Activated CD4-positive, alpha-beta T cell treated with anti-CD3 and anti-CD28 coated beads, Interleukin-2, amount 50 U/mL, for 24 hours (primary cell): ENCODE measurements around the gene HSPB7.
A peak's percentile ranks its signal among the peaks of the same experiment; 100 is the strongest.
"Not testable (repeated sequence)": the region's sequence is repeated elsewhere in the genome, so short reads cannot be mapped to it uniquely, and the experiment has no call there.

Source experiments
- DNase-seq, 2 donors: peaks; one replicate each; pipeline ENCODE4 v3.0.0-alpha.2; 2020; ENCODE audit warnings: low read depth in 1 of 2, low spot score in 1 of 2

HSPB7 gene

DNA sequence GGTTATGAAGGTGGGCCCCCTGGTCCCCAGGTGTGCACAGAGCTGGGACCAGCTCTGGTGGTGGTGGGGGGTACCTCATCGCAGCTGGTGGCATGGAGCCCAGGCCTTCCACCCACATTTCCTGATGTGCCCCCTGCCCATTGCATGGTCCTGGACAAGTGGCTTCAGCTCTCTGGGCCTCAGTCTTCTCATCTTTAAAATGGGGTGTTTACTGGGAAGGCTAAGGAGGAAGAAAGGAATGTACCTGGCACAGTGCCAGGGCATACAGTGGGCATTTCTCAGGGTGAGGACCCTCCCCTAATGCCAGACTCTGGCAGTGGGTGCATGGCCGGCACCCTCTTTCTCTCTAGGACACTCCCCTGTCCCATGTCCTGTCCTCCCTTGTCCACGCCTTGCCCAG lies 33.2 kb upstream of the HSPB7 start:
- DNase-seq = no peak

DNA sequence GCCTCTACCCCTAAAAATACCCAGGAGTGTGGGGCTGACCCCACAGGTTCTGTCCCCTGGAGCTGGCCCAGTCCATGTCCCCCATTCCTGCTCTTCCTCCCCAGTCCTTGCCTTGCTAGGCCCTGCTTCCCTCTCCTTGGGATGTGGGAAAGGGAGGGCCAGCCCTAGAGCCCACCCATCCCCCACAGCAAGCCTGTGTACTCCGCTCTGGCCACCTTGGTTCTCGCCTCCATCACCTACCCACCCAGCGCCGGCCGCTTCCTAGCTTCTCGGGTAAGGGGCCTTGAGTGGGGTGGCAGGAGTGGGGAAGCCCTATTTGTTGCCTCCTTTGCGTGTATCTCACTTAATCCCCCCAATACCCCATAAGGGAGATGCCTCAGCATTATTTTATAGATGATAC lies 32.5 kb upstream of the HSPB7 start:
- DNase-seq = no peak

DNA sequence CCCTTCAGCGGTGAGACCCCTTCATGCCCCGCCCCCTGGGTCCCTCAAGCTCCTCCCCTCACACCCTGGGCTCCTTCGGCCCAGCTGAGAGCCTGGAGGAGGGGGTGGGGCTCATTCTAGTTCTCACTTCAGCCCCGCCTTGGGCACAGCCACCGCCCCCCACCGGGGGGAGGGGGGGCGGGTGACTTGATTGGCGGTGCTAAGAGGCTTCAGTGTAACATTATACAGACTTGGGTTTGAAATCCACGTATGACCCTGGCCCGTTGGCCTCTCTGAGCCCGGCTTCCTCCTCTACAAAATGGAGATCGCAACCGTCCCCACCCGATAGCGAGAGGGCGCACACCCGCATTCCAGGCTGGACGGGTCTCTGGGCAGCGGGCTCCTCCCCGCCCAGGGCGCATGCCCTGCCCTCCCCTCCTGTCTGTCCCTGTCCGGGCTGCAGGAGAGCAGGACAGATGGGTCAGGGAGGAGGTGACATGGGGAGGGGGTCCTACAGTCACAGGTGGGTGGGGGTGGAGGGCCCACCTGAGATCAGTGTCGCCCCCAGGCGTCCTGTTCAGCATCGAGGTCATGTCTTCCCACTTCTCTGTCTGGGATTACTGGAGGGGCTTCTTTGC lies 30.8 kb upstream of the HSPB7 start:
- DNase-seq = peak in 1 of 2 donors; percentile 13

DNA sequence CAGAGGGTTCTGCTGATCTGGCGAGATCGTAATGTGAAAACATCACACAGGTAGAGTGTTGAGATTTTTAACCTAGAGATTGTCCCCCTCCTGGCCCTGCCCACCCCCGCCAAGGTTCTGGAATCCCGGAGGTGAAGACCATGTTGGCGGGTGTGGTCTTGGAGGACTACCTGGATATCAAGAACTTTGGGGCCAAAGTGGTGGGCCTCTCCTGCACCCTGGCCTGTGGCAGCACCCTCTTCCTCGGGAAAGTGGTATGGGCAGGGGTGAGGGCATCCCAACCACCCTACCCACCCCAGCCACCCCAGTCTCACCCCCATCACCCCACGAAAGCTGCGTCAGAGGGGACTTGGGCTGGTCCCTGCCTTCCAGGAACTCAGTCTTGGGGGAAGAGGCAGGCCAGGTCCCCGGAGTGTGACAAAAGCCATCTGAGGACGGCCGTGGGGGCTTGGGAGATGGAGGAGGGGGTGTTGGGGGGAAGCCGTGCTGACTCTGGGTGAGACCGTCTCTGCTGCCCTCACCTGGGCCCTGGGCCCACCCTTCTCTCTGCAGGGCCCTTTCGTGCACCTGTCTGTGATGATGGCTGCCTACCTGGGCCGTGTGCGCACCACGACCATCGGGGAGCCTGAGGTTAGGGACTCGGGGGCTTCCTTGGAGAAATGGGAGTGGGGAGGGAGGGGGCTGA lies 30.1 kb upstream of the HSPB7 start:
- DNase-seq = no peak

DNA sequence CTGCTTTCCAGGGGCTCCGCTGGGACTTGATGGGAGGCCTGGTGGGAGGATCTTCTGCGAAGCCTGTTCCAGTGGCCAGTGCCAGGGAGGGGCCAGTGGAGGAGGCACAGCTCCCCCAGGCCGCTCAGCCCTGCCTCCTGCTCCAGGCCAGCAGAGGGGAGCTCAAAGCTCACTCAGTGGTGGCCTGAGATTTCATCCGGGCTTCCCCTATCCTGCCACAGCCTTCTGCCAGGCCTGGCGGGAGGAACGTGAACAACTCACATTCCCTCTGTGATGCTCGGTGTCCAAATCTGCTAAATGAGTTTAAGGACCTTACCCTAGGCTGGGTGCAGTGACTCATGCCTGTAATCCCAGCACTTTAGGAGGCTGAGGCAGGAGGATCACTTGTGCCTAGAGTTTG lies 29.0 kb upstream of the HSPB7 start:
- no peak for DNase-seq

DNA sequence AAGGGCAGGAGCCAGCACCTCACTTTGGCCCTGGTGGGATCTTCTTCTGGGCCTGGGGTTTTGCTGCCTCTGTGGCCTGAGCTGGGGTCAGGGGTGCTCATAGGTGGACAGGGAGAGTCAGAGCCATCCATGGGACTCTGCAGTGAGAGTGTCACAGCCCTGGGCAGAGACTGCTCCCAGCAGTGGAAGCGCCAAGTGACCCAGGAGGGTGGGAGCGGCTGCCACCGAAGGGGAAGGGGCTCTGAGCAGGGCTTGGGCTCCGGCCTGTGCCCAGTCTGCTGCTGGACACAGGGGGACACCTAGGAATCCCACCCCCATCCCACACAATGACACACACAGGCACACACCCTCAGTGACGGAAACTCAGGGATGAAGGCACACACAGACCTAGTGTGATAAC lies 26.1 kb upstream of the HSPB7 start:
- no peak for DNase-seq

DNA sequence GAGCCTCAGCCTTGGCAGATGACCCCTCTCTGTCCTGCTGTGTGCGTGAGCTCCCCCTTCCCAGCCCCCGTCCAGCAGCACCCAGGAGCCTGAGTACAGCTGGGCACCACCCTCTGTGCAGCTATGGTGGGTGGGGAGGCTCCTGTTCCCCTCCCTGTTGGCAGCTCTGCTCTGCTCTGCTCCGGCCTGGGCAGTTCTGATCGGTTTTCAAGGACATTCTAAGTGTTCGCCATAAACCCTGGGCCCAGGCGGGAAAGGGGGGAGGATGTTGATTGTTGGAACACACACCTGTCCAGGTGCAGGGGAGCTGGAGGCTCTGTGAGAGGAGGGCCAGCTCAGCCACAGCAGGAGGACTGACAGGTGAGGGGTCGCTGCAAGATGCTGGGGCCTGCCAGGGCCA lies 25.7 kb upstream of the HSPB7 start, which contains the start of gene CLCNKB:
TSS of gene CLCNKB (plus strand) at position 262 of the 400 bp plus-strand sequence. CDS start 711 bp downstream, outside the sequence.
- DNase-seq = no peak

DNA sequence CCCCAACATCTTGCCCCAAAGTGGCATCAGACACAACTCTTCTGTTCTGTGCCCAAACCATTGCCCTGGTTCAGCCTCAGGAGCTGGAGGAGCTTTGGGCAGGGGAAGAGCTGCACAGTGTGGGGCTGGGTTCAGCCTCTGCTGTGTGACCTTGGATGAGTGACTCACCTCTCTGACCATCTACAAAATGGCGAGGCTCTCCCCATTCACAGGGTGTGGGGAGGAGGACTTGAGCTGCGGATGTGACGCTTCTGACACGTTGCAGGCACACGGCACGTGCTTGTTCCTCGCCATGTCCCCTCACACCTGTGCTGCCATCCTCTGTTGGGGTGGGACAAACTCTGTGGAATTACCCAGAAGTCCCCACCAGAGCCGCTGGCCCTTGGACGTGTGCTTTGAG lies 24.8 kb upstream of the HSPB7 start:
- not testable (repeated sequence) for DNase-seq

DNA sequence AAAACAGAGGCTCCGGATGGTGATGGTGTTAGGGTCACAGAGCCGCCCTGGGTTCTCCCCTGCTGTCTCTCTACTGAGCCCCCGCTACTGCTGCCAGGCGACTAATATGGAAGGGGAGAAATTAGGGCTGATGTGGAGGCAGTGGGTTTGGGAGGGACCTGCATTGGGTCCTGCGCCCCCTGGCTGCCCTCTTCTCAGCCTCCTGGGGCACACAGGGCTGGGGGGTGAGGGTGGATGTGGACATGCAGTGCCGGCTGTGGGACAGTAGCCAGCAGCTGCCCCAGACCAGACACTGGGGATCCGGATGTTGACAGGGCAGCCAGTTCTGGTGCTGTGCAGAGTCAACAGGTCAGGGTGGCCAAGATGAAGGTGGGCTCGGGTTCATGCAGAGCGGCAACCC lies 24.3 kb upstream of the HSPB7 start:
- DNase-seq = no peak

DNA sequence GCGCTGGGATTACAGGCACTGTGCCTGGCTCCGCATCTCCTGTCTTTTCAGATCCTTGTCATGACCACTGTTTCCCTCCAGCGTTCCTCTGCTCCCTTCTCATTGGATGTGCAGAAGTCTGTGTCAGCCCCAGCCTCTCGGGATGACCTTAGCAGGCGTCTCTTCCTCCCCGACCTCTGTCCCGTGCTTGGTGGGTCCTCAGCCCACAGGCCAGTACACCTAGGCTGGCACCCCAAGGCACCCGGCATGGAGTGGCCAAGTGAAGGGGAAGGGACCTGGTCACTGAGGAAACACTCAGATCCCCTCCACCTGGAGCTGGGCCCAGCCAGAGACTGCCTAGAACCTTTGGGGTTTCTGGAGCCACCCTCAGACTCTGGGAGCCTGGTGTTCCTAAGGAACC lies 23.4 kb upstream of the HSPB7 start:
- DNase-seq = no peak

DNA sequence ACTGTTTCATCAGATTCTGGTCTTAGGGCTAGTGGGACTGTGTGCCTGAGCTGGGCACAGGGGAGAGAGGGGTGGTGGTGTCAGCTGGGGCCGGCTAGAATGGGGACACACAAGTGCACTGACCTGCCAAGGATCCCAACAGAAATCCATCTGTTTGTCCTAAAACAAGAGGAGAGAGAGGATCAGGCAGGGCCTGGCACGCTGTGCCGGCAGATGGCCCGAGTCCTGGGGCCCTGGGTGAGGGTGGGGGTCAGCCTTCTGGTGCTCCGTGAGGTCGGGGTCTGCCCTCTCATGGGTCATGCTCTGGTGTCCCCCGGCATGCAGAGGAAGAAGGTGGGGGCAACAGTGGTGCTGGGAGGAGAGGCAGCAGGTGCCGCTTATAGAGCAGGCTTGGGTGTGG lies 22.0 kb upstream of the HSPB7 start:
- not testable (repeated sequence) for DNase-seq

DNA sequence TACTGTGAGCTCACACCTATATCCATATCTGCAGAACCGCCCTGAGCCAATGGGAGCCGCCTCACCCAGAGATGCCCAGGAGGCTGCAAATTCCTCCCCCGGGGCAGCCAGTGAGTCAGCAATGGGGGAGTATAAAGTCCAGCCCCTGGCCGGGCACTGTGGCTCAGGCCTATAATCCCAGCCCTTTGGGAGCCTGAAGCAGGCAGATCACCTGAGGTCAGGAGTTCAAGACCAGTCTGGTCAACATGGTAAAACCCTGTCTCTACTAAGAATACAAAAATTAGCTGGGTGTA lies 20.7 kb upstream of the HSPB7 start:
- DNase-seq = no peak

DNA sequence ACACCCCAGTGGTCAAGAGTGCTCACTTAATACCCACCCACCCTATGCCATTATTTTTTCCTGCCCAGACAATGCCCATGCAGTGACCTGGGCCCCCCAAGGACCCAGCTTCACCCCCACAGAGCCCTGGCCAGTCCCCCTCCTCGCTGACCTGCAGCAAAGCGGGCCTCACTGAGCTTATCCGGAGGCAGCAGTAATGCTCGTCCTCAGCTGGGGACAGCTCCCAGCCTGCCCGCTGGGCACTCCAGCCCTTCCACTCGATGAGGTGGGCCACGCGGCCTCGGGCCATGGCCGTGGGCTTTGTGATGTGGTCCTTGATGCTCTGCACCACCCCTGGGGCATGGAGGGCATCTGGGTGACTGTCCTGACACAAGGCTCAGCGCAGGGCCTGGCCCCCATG lies 18.6 kb upstream of the HSPB7 start:
- DNase-seq = not testable (repeated sequence)

DNA sequence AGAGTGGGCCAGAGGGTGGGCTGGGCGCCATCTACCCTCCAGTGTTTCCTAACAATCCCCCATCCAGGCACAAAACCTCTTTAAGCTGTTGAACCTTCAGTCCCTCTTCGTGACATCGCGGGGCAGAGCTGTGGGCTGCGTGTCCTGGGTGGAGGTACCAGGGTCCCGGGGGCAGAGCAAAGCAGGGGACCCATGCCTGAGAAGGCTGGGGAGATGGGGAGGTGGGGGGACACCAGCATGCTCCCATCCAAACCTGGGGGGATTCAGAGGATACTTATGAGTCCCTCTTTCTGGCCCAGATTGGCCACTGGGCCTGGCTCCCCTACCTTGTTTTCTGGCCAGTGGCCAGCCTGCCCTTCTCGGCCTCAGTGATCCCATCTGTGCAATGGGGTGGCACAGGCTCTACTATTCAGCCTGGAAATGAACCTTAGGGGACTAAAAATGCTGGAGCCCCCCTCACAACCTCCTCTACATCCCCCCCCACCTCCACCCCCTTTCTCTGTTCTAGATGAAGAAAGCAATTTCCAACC lies 15.3 kb upstream of the HSPB7 start:
- DNase-seq = not testable (repeated sequence)

DNA sequence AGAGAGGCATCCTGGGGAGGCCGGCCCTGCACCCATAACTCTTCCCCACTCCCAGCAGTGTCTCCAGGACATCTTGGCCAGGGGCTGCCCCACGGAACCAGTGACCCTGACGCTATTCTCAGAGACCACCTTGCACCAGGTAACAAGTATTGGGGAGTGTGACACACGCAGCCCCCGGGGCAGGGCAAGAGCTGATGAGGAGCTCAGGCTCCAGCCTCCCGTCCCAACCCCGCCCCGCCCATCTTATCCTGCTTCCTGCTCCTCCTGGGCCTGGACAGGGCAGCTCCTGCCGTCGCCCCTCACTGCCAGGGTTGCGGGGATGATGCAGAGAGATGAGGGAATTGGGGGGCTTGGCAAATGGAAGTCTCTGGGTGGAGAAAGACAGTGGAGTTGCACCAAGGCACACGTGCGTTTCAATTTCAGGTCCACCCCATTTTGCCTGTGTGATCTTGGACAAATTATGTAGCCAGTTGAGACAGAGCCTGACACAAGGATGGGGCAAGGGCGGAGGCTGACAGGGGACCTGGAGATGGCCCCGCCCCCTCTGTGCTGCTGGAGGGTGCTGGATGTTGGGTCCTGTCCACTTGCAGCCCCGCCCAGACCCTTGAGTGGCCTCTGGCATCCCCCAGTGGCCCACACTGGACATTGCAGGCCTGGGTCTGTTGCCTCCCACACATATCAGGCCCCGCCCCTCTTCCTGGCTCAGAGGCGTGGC lies 14.7 kb upstream of the HSPB7 start:
- peak; percentile 18 to 41 for DNase-seq

DNA sequence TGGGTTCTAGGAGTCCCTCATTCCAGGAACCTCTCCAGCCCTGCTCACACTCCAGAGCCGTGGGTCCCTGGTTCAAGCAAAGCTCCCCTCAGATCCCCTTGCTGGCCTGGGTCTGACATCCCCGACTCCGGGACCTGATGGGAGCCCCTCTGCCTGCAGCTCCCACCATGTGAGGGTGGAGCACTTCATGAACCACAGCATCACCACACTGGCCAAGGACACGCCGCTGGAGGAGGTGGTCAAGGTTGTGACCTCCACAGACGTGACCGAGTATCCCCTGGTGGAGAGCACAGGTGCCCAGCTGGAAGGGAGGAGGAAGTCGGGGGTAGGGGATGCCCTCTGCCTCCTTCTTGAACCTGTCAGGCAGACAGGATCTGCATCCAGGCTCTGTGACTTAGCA lies 13.7 kb upstream of the HSPB7 start:
- no peak for DNase-seq

DNA sequence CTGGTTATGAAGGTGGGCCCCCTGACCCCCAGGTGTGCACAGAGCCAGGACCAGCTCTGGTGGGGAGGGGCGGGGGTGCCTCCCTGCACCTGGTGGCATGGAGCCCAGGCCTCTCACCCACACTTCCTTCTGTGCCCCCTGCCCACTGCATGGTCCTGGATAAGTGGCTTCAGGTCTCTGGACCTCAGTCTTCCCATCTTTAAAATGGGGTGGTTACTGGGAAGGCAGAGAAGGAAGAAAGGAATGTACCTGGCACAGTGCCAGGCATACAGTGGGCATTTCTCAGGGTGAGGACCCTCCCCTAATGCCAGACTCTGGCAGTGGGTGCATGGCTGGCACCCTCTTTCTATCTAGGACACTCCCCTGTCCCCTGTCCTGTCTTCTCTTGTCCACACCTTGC lies 11.4 kb upstream of the HSPB7 start:
- no peak for DNase-seq

DNA sequence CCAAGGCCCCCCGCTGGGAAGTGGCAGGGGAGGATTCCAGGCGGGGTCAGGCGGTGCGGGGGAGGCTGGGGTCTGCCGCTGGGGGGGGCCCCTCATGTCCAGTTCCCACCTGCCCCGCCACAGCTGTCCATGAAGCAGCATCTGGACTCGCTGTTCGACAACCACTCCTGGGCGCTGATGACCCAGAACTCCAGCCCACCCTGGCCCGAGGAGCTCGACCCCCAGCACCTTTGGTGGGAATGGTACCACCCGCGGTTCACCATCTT lies 11.1 kb upstream of the HSPB7 start:
- DNase-seq = not testable (repeated sequence)

DNA sequence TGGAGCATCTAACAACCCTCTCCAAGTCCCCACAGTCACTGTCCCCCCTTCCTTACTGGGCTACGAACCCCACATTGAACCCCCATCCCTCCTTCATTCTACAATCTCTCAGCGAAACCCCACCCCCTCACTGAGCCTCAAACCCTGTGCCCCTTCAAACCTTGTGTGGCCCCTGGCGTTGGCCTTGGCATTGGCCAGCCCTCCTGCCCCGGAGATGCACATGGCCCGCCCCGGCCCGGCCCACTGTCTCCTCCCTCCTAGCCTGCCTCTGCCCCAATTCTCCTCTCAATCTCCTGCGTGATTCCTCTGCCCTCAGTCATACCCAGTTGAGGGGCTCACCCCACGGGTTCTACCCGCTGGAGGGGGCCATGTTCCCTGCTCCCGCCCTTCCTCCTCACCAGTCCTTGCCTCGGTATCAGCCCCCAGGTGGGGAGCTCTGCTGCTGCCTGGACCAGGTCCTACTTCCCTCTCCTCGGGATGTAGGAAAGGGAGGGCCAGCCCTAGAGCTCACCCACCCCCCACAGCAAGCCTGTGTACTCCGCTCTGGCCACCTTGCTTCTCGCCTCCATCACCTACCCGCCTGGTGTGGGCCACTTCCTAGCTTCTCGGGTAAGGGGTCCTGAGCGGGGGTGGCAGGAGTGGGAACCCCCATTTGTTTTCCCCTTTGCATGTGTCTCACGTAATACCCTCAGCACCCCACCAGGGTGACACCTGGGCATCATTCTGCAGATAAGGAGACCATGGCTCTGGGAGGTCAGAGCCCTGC lies 10.6 kb upstream of the HSPB7 start:
- no peak for DNase-seq

DNA sequence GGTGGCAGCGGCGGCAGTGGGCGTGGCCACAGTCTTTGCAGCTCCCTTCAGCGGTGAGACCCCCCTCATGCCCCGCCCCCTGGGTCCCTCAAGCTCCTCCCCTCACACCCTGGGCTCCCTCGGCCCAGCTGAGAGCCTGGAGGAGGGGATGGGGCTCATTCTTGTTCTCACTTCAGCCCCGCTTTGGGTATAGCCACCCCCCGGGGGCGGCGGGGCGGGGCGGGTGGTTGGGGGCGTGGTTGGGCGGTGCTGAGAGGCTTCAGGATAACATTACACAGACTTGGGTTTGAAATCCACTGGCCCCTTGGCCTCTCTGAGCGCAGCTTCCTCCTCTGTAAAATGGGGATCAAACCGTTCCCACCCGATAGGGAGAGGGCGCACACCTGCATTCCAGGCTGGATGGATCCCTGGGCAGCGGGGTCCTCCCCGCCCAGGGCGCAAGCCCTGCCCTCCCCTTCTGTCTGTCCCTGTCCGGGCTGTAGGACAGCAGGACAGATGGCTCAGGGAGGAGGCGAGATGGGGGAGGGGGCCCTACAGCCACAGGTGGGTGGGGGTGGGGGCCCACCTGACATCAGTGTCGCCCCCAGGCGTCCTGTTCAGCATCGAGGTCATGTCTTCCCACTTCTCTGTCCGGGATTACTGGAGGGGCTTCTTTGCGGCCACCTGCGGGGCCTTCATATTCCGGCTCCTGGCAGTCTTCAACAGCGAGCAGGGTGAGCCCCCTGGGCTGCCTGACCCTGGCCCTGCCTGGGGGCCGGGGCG lies 9.1 kb upstream of the HSPB7 start:
- peak in 1 of 2 donors; percentile 23 for DNase-seq

DNA sequence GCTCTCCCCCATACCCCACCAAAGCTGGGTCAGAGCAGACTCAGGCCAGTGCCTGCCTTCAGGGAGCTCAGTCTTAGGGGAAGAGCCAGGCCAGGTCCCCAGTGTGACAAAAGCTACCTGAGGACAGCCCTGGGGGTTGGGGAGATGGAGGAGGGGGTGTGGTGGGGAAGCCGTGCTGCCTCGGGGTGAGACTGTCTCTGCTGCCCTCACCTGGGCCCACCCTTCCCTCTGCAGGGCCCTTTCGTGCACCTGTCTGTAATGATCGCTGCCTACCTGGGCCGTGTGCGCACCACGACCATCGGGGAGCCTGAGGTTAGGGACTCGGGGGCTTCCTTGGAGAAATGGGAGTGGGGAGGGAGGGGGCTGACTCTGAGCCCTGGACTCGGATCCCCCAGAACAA lies 8.5 kb upstream of the HSPB7 start:
- not testable (repeated sequence) for DNase-seq
